IMR-90 (cell line): Measurements from ENCODE around the gene ATP7A.

ENCODE experiments used
- CHD1 ChIP-seq: IDR thresholded peaks from 2 replicates; pipeline ENCODE4 v1.6.1; 2012; ENCODE audit warnings: low read depth, low read length, improper control_type of control experiment
- RCOR1 ChIP-seq: IDR thresholded peaks from 2 replicates; pipeline ENCODE4 v1.6.1; 2012; ENCODE audit warnings: mild to moderate bottlenecking, low read length, improper control_type of control experiment; ENCODE audit not compliant: insufficient replicate concordance

GRCh38 chrX:77945910-77946545 is 35.5 kb downstream of the ATP7A start:
- TF ChIP-seq RCOR1 (no peak), CHD1 (no peak)
